Measurements from ENCODE around the gene MBD3. TPM values are rescaled to one million over a fixed set of nuclear protein-coding genes. Genes with fewer than 3 reads are reported as not detected.
A peak's percentile ranks its signal among the peaks of the same experiment; 100 is the strongest.
"Not testable (repeated sequence)": the region's sequence is repeated elsewhere in the genome, so short reads cannot be mapped to it uniquely, and the experiment has no call there.

The MBD3 gene, protein sequence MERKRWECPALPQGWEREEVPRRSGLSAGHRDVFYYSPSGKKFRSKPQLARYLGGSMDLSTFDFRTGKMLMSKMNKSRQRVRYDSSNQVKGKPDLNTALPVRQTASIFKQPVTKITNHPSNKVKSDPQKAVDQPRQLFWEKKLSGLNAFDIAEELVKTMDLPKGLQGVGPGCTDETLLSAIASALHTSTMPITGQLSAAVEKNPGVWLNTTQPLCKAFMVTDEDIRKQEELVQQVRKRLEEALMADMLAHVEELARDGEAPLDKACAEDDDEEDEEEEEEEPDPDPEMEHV
- 68.0 TPM for polyA plus RNA-seq (2013, experiment 1 of 2)
- 64.2 TPM for polyA plus RNA-seq (2013, experiment 2 of 2)

GRCh38 chr19:1592755-1593500 lies at the start of gene MBD3:
Gene MBD3, minus strand, starts transcription at chr19:1592865. Its CDS starts 234 bp downstream, at chr19:1592631.
- Histone ChIP-seq H3K23ac (ENCODE audit: low read depth, low read length, poor library complexity) (peak within 1 kb of the TSS; percentile 100), H2BK5ac (ENCODE audit: low read length) (peak within 1 kb of the TSS; percentile 96), H3K14ac (ENCODE audit: low read length) (peak within 1 kb of the TSS; percentile 98), H3K4me3 (ENCODE audit: low read length in 2 of 2) (peak within 1 kb of the TSS; percentile 90 to 93), H4K91ac (ENCODE audit: low read depth, low read length, poor library complexity) (peak within 1 kb of the TSS; percentile 95), H3K4me1 (ENCODE audit: control insufficient read depth in 2 of 2, insufficient read depth in 1 of 2, low read depth in 1 of 2, low read length in 2 of 2) (peaks cover 10 to 14% of the 10 kb centered on the region in 2 donors), H3K4ac (ENCODE audit: low read length) (peak within 1 kb of the TSS; percentile 97), H3K9ac (ENCODE audit: low read depth, low read length, poor library complexity) (peak within 1 kb of the TSS; percentile 93), H3K36me3 (replicated peaks in 1 of 2; ENCODE audit: control insufficient read depth in 2 of 2, insufficient read depth in 2 of 2, low read length in 2 of 2) (peaks cover 12 to 58% of the 10 kb centered on the region in 2 donors), H4K8ac (ENCODE audit: low read depth, low read length) (peak within 1 kb of the TSS; percentile 100), H2BK12ac (ENCODE audit: low read length) (peak within 1 kb of the TSS; percentile 53), H3K9me3 (replicated peaks in 1 of 2; ENCODE audit: control insufficient read depth in 2 of 2, insufficient read depth in 1 of 2, low read depth in 1 of 2, low read length in 2 of 2) (no peaks in the 10 kb centered on the region), H2AK5ac (ENCODE audit: low read depth, low read length) (peak within 1 kb of the TSS; percentile 100), H2BK15ac (ENCODE audit: low read length) (no peak within 1 kb of the TSS), H3K27me3 (ENCODE audit: control insufficient read depth in 3 of 3, insufficient read depth in 3 of 3, low read depth in 1 of 3, low read length in 3 of 3) (no peaks in the 10 kb centered on the region), H2BK120ac (ENCODE audit: low read depth, low read length) (peak within 1 kb of the TSS; percentile 92), H3K27ac (replicated peaks; ENCODE audit: low read length) (peak within 1 kb of the TSS; percentile 100), H3K79me1 (ENCODE audit: low read depth, low read length) (peaks cover 8% of the 10 kb centered on the region), H3K4me2 (ENCODE audit: insufficient read depth, low read length, poor library complexity, severe bottlenecking) (peak within 1 kb of the TSS; percentile 77), H2AFZ (ENCODE audit: low read length) (peak within 1 kb of the TSS; percentile 91), H3K18ac (ENCODE audit: low read length) (peak within 1 kb of the TSS; percentile 100)
- WGBS, 2 donors (ENCODE audit: extremely low coverage in 2 of 2, insufficient read length in 2 of 2, insufficient replicate concordance in 1 of 2) = no CpG with 5 or more reads among the region's 68 CpGs
- DNase-seq (ENCODE audit: low spot score) = peak; percentile 95

GRCh38 chr19:1640893-1641448 lies 48.3 kb upstream of the MBD3 start:
- WGBS, 2 donors (ENCODE audit: extremely low coverage in 2 of 2, insufficient read length in 2 of 2, insufficient replicate concordance in 1 of 2) = no CpG with 5 or more reads among the region's 10 CpGs
- DNase-seq (ENCODE audit: low spot score); H2AK5ac ChIP-seq (ENCODE audit: low read depth, low read length); H4K91ac ChIP-seq (ENCODE audit: low read depth, low read length, poor library complexity); H2BK12ac ChIP-seq (ENCODE audit: low read length); H2BK5ac ChIP-seq (ENCODE audit: low read length); H3K4me1 ChIP-seq (ENCODE audit: control insufficient read depth in 2 of 2, insufficient read depth in 1 of 2, low read depth in 1 of 2, low read length in 2 of 2); H3K4me3 ChIP-seq (ENCODE audit: low read length in 2 of 2); H3K18ac ChIP-seq (ENCODE audit: low read length); H4K8ac ChIP-seq (ENCODE audit: low read depth, low read length); H3K9ac ChIP-seq (ENCODE audit: low read depth, low read length, poor library complexity); H3K27me3 ChIP-seq (ENCODE audit: control insufficient read depth in 3 of 3, insufficient read depth in 3 of 3, low read depth in 1 of 3, low read length in 3 of 3); H2AFZ ChIP-seq (ENCODE audit: low read length); H2BK15ac ChIP-seq (ENCODE audit: low read length); H3K4ac ChIP-seq (ENCODE audit: low read length); H3K9me3 ChIP-seq (replicated peaks in 1 of 2; ENCODE audit: control insufficient read depth in 2 of 2, insufficient read depth in 1 of 2, low read depth in 1 of 2, low read length in 2 of 2); H2BK120ac ChIP-seq (ENCODE audit: low read depth, low read length); H3K23ac ChIP-seq (ENCODE audit: low read depth, low read length, poor library complexity); H3K4me2 ChIP-seq (ENCODE audit: insufficient read depth, low read length, poor library complexity, severe bottlenecking); H3K27ac ChIP-seq (replicated peaks; ENCODE audit: low read length); H3K14ac ChIP-seq (ENCODE audit: low read length): not testable (repeated sequence)
- Histone ChIP-seq H3K79me1 (ENCODE audit: low read depth, low read length) (peaks cover 39% of the 10 kb centered on the region), H3K36me3 (replicated peaks in 1 of 2; ENCODE audit: control insufficient read depth in 2 of 2, insufficient read depth in 2 of 2, low read length in 2 of 2) (peaks cover 67 to 98% of the 10 kb centered on the region in 2 donors)

DNA sequence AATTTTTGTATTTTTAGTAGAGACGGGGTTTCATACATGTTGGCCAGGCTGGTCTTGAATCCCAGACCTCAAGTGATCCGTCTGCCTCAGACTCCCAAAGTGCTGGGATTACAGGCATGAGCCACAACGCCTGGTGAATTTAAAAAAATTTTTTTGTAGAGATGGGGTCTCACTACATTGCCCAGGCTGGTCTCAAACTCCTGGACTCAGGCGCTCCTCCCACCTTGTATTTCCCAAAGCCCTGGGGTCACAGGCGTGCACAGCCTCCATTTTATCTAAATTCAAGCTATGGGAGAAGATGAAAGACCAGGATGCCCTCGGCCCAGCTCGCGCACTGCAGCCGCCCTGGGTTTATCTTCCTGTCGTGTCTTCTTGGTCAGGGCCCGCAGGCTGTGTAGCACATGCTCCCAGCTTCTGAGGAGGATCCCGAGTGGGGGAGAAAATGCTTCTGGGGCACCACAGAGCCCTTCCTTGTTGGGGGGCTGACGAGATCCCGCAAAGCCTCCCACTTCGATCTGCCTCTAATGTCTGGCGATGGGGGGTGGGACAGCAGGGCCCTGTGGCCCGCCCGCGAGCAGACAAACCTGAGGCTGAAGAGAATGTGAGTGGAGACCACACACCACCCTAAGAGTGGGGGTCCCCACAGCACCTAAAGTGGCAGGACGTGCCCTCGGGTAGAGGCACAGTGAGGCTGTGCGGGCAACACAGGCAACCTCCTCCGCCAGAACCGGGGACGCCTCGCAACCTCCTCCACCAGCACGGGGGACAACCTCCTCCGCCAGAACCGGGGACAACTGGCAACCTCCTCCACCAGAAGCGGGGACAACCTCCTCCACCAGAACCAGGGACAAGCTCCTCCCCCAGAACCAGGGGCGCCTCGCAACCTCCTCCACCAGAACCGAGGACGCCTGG lies 43.9 kb upstream of the MBD3 start:
- H3K4ac ChIP-seq (ENCODE audit: low read length) = no peak overlapping the region
- H3K9me3 ChIP-seq (replicated peaks in 1 of 2; ENCODE audit: control insufficient read depth in 2 of 2, insufficient read depth in 1 of 2, low read depth in 1 of 2, low read length in 2 of 2) = peaks cover 5 to 12% of the 10 kb centered on the region in 2 donors
- H2AFZ ChIP-seq (ENCODE audit: low read length) = no peak overlapping the region
- no peaks in the 10 kb centered on the region for H3K27me3 ChIP-seq (ENCODE audit: control insufficient read depth in 3 of 3, insufficient read depth in 3 of 3, low read depth in 1 of 3, low read length in 3 of 3)
- peaks cover 61 to 98% of the 10 kb centered on the region in 2 donors for H3K36me3 ChIP-seq (replicated peaks in 1 of 2; ENCODE audit: control insufficient read depth in 2 of 2, insufficient read depth in 2 of 2, low read length in 2 of 2)
- DNase-seq (ENCODE audit: low spot score) = no peak
- H3K27ac ChIP-seq (replicated peaks; ENCODE audit: low read length) = no peak overlapping the region
- H4K8ac ChIP-seq (ENCODE audit: low read depth, low read length) = no peak overlapping the region
- no peak overlapping the region for H3K14ac ChIP-seq (ENCODE audit: low read length)
- no peak overlapping the region for H2AK5ac ChIP-seq (ENCODE audit: low read depth, low read length)
- no peaks in the 10 kb centered on the region for H3K4me1 ChIP-seq (ENCODE audit: control insufficient read depth in 2 of 2, insufficient read depth in 1 of 2, low read depth in 1 of 2, low read length in 2 of 2)
- peaks cover 42% of the 10 kb centered on the region for H3K79me1 ChIP-seq (ENCODE audit: low read depth, low read length)
- H3K4me2 ChIP-seq (ENCODE audit: insufficient read depth, low read length, poor library complexity, severe bottlenecking) = no peak overlapping the region
- no peak overlapping the region for H3K23ac ChIP-seq (ENCODE audit: low read depth, low read length, poor library complexity)
- H2BK120ac ChIP-seq (ENCODE audit: low read depth, low read length) = no peak overlapping the region
- H3K9ac ChIP-seq (ENCODE audit: low read depth, low read length, poor library complexity) = no peak overlapping the region
- no peak overlapping the region for H3K18ac ChIP-seq (ENCODE audit: low read length)
- WGBS, 2 donors (ENCODE audit: extremely low coverage in 2 of 2, insufficient read length in 2 of 2, insufficient replicate concordance in 1 of 2) = no CpG with 5 or more reads among the region's 34 CpGs
- H2BK15ac ChIP-seq (ENCODE audit: low read length) = no peak overlapping the region
- no peak overlapping the region for H2BK12ac ChIP-seq (ENCODE audit: low read length)
- H3K4me3 ChIP-seq (ENCODE audit: low read length in 2 of 2) = no peak overlapping the region
- no peak overlapping the region for H4K91ac ChIP-seq (ENCODE audit: low read depth, low read length, poor library complexity)
- no peak overlapping the region for H2BK5ac ChIP-seq (ENCODE audit: low read length)

Data from neuronal stem cell (in vitro differentiated cells).